T-helper 17 cell (primary cell): ENCODE measurements around the gene DPP7. TPM values are rescaled to one million over a fixed set of nuclear protein-coding genes. Genes with fewer than 3 reads are reported as not detected.
A peak's percentile ranks its signal among the peaks of the same experiment; 100 is the strongest.

Source experiments
- ATAC-seq: fragments of 150-1000 bp; cut with Tn5 transposase; 2 replicates; pipeline ENCODE4 v1.10.0; 2021; ENCODE audit warnings: mild to moderate bottlenecking, moderate library complexity
- DNase-seq, 3 donors: peaks; one replicate each; pipeline versions ENCODE4 v3.0.0 to v3.0.0-alpha.2; 2020 to 2021
- H3K9me3 ChIP-seq: one replicate; pipeline ENCODE4 v1.7.0; 2013; ENCODE audit warnings: low read length, mild to moderate bottlenecking; ENCODE audit not compliant: control insufficient read depth, poor library complexity, severe bottlenecking
- H3K27ac Mint-ChIP-seq: one replicate; pipeline ENCODE4 v1.8.0; 2022; ENCODE audit warnings: mild to moderate bottlenecking, moderate library complexity, mixed read lengths
- H3K27me3 Mint-ChIP-seq: one replicate; pipeline ENCODE4 v1.8.0; 2022; ENCODE audit warnings: mixed read lengths
- H3K36me3 Mint-ChIP-seq: one replicate; pipeline ENCODE4 v1.8.0; 2022; ENCODE audit warnings: low read depth, mixed read lengths
- H3K4me1 Mint-ChIP-seq: one replicate; pipeline ENCODE4 v1.8.0; 2022; ENCODE audit warnings: mild to moderate bottlenecking, mixed read lengths
- H3K4me3 Mint-ChIP-seq: one replicate; pipeline ENCODE4 v1.8.0; 2022; ENCODE audit warnings: mild to moderate bottlenecking, moderate library complexity, mixed read lengths
- total RNA-seq, 4 donors: library from RNA in 2 of 4; stranded (reverse) in 2 of 4; gene quantifications; one replicate each; pipeline ENCODE4 v1.2.3 and lab custom pipeline; 2022 to 2026

DPP7 gene
- total RNA-seq, 2 donors from 2014 or later = 270 to 311 TPM

GRCh38 chr9:137088121-137088520 is 26.4 kb downstream of the DPP7 start:
- Mint-ChIP-seq H3K4me3 (peak overlapping the region; percentile 87), H3K27me3 (no peaks in the 10 kb centered on the region), H3K27ac (peak overlapping the region; percentile 94), H3K36me3 (no peaks in the 10 kb centered on the region), H3K4me1 (peaks cover 25% of the 10 kb centered on the region)
- DNase-seq = no peak
- no peaks in the 10 kb centered on the region for H3K9me3 ChIP-seq
- ATAC-seq = no peak

- H3K9me3 ChIP-seq = no peaks in the 10 kb centered on the region
- Mint-ChIP-seq H3K27ac (peak overlapping the region; percentile 94), H3K36me3 (no peaks in the 10 kb centered on the region), H3K27me3 (no peaks in the 10 kb centered on the region), H3K4me3 (peak overlapping the region; percentile 87), H3K4me1 (peaks cover 24% of the 10 kb centered on the region)
- no peak for ATAC-seq
- DNase-seq = no peak
Observed at GRCh38 chr9:137087409-137087925, 27.1 kb downstream of the DPP7 start.

GRCh38 chr9:137086531-137087408 is 27.8 kb downstream of the DPP7 start, which contains the start of gene MAN1B1:
Gene MAN1B1, plus strand, starts transcription at chr9:137086985. Its CDS starts 15 bp downstream, at chr9:137087000.
- Mint-ChIP-seq H3K4me3 (peak within 1 kb of the TSS; percentile 95), H3K27me3 (no peaks in the 10 kb centered on the region), H3K4me1 (peaks cover 23% of the 10 kb centered on the region), H3K36me3 (no peaks in the 10 kb centered on the region), H3K27ac (peak within 1 kb of the TSS; percentile 98)
- H3K9me3 ChIP-seq = no peaks in the 10 kb centered on the region
- peak; percentile 98 to 100 (median 100) for DNase-seq
- peak; percentile 83 for ATAC-seq

- Mint-ChIP-seq H3K27ac (peak overlapping the region; percentile 98), H3K4me3 (peak overlapping the region; percentile 95), H3K36me3 (no peaks in the 10 kb centered on the region), H3K27me3 (no peaks in the 10 kb centered on the region), H3K4me1 (peaks cover 20% of the 10 kb centered on the region)
- DNase-seq (no peak), ATAC-seq (peak; percentile 0)
- H3K9me3 ChIP-seq = no peaks in the 10 kb centered on the region
Observed at GRCh38 chr9:137085920-137086530, 28.5 kb downstream of the DPP7 start.

GRCh38 chr9:137084526-137084925 is 30.0 kb downstream of the DPP7 start:
- Mint-ChIP-seq H3K36me3 (no peaks in the 10 kb centered on the region), H3K4me3 (no peak overlapping the region), H3K4me1 (peaks cover 19% of the 10 kb centered on the region), H3K27ac (no peak overlapping the region), H3K27me3 (no peaks in the 10 kb centered on the region)
- ATAC-seq (no peak), DNase-seq (no peak)
- H3K9me3 ChIP-seq = no peaks in the 10 kb centered on the region

- Mint-ChIP-seq H3K4me1 (peaks cover 16% of the 10 kb centered on the region), H3K4me3 (no peak overlapping the region), H3K36me3 (no peaks in the 10 kb centered on the region), H3K27ac (no peak overlapping the region), H3K27me3 (no peaks in the 10 kb centered on the region)
- ATAC-seq (no peak), DNase-seq (no peak)
- H3K9me3 ChIP-seq = no peaks in the 10 kb centered on the region
Observed at GRCh38 chr9:137083394-137084004, 31.0 kb downstream of the DPP7 start.

GRCh38 chr9:137082925-137083290 is 31.6 kb downstream of the DPP7 start:
- no peaks in the 10 kb centered on the region for H3K36me3 Mint-ChIP-seq
- no peak overlapping the region for H3K27ac Mint-ChIP-seq
- peaks cover 11% of the 10 kb centered on the region for H3K4me1 Mint-ChIP-seq
- DNase-seq (no peak), ATAC-seq (no peak)
- H3K27me3 Mint-ChIP-seq = no peaks in the 10 kb centered on the region
- H3K4me3 Mint-ChIP-seq = no peak overlapping the region
- no peaks in the 10 kb centered on the region for H3K9me3 ChIP-seq

GRCh38 chr9:137082222-137082924 is 32.2 kb downstream of the DPP7 start:
- no peak overlapping the region for H3K4me3 Mint-ChIP-seq
- no peaks in the 10 kb centered on the region for H3K9me3 ChIP-seq
- H3K27ac Mint-ChIP-seq = no peak overlapping the region
- no peak for ATAC-seq
- no peaks in the 10 kb centered on the region for H3K36me3 Mint-ChIP-seq
- peaks cover 6% of the 10 kb centered on the region for H3K4me1 Mint-ChIP-seq
- no peak for DNase-seq
- no peaks in the 10 kb centered on the region for H3K27me3 Mint-ChIP-seq

GRCh38 chr9:137080260-137081122 is 34.0 kb downstream of the DPP7 start:
- no peak for ATAC-seq
- no peaks in the 10 kb centered on the region for H3K9me3 ChIP-seq
- H3K27ac Mint-ChIP-seq = no peak overlapping the region
- H3K4me1 Mint-ChIP-seq = peaks cover 2% of the 10 kb centered on the region
- DNase-seq = no peak
- no peaks in the 10 kb centered on the region for H3K36me3 Mint-ChIP-seq
- no peaks in the 10 kb centered on the region for H3K27me3 Mint-ChIP-seq
- no peak overlapping the region for H3K4me3 Mint-ChIP-seq

GRCh38 chr9:137079401-137079787 is 35.1 kb downstream of the DPP7 start:
- Mint-ChIP-seq H3K36me3 (no peaks in the 10 kb centered on the region), H3K4me1 (peaks cover 2% of the 10 kb centered on the region), H3K4me3 (no peak overlapping the region), H3K27me3 (no peaks in the 10 kb centered on the region), H3K27ac (no peak overlapping the region)
- no peak for DNase-seq
- ATAC-seq = no peak
- H3K9me3 ChIP-seq = no peaks in the 10 kb centered on the region

- H3K4me3 Mint-ChIP-seq = peak overlapping the region; percentile 83
- no peaks in the 10 kb centered on the region for H3K27me3 Mint-ChIP-seq
- no peaks in the 10 kb centered on the region for H3K9me3 ChIP-seq
- DNase-seq (no peak), ATAC-seq (no peak)
- peaks cover under 1% of the 10 kb centered on the region for H3K4me1 Mint-ChIP-seq
- no peaks in the 10 kb centered on the region for H3K36me3 Mint-ChIP-seq
- no peak overlapping the region for H3K27ac Mint-ChIP-seq
Observed at GRCh38 chr9:137078701-137079400, 35.7 kb downstream of the DPP7 start.
